K562 (cell line): ENCODE data around the gene EIF4E2. TPM values are rescaled to one million over a fixed set of nuclear protein-coding genes. Genes with fewer than 3 reads are reported as not detected.

Experiments
- BRCA1 ChIP-seq, 2 experiments: fragments of 450-650 bp in 1 of 2; sonication (generic) in 1 of 2; formaldehyde crosslinking in 1 of 2; IDR thresholded peaks; 2 replicates each; pipeline versions ENCODE4 v1.5.0 to v1.6.1; 2017 to 2020; ENCODE audit warnings: mild to moderate bottlenecking in 1 of 2, missing genetic modification reagents in 1 of 2
- BRF2 ChIP-seq: IDR thresholded peaks from 3 replicates; pipeline ENCODE4 v1.6.1; 2011; ENCODE audit warnings: borderline replicate concordance, mild to moderate bottlenecking; ENCODE audit not compliant: insufficient read length, insufficient read depth
- CTBP1 ChIP-seq: fragments of 450-650 bp; IDR thresholded peaks from 2 replicates; pipeline ENCODE4 v1.6.1; 2016; ENCODE audit warnings: borderline replicate concordance
- GTF2A2 ChIP-seq: IDR thresholded peaks from 2 replicates; pipeline ENCODE4 v1.6.1; 2016; ENCODE audit warnings: mild to moderate bottlenecking, missing genetic modification characterization, missing compliant biosample characterization
- KDM5B ChIP-seq: fragments of 200-600 bp; sonication (generic); IDR thresholded peaks from 2 replicates; pipeline ENCODE4 v1.6.1; 2012; ENCODE audit warnings: low read depth, mild to moderate bottlenecking, moderate library complexity, low read length, control low read depth, inconsistent platforms; ENCODE audit not compliant: insufficient replicate concordance
- L3MBTL2 ChIP-seq: fragments of 450-650 bp; IDR thresholded peaks from 2 replicates; pipeline ENCODE4 v1.6.1; 2016; ENCODE audit warnings: mild to moderate bottlenecking, moderate library complexity
- MAX ChIP-seq: sonication (generic); formaldehyde crosslinking; IDR thresholded peaks from 2 replicates; pipeline ENCODE4 v1.9.0; 2022; ENCODE audit warnings: mild to moderate bottlenecking, missing genetic modification reagents
- PHF8 ChIP-seq: fragments of 200-600 bp; sonication (generic); IDR thresholded peaks from 2 replicates; pipeline ENCODE4 v1.6.1; 2012; ENCODE audit warnings: mixed run types, mild to moderate bottlenecking, inconsistent platforms, low read length, moderate library complexity, borderline replicate concordance
- TAF15 ChIP-seq: fragments of 200-400 bp; formaldehyde crosslinking; IDR thresholded peaks from 2 replicates; pipeline ENCODE4 v1.6.1; 2017; ENCODE audit warnings: mild to moderate bottlenecking, low read depth, low read length, moderate library complexity
- ZBTB40 ChIP-seq, 2 experiments: fragments of 450-650 bp in 1 of 2; sonication (generic) in 1 of 2; formaldehyde crosslinking in 1 of 2; IDR thresholded peaks; 2 replicates each; pipeline versions ENCODE4 v1.7.1 to v1.9.0; 2016 to 2022; ENCODE audit warnings: inconsistent platforms in 1 of 2, mild to moderate bottlenecking in 1 of 2, missing genetic modification reagents in 1 of 2
- ZEB2 ChIP-seq: fragments of 450-650 bp; IDR thresholded peaks from 2 replicates; pipeline ENCODE4 v1.6.1; 2016
- ZFP91 ChIP-seq: sonication (generic); formaldehyde crosslinking; IDR thresholded peaks from 2 replicates; pipeline ENCODE4 v1.8.0; 2022; ENCODE audit warnings: mild to moderate bottlenecking, missing genetic modification reagents
- polyA plus RNA-seq, 8 experiments: library from polyadenylated mRNA; depleted of rRNA in 4 of 8; stranded (reverse) in 5 of 8; unstranded in 3 of 8; fragments of >200 nt; fragmentation: Nextera tagmentation in 2 of 8; fragmentation: Illumina TruSeq in 1 of 8; extraction: Ambion mirVana in 2 of 8; extraction: Trizol in 1 of 8; gene quantifications; 2 replicates each; pipeline versions ENCODE4 v1.2.1 to v1.2.3, GENCODE V29; 2011 to 2014; ENCODE audit warnings: inconsistent platforms in 1 of 8, missing spikeins in 1 of 8
- total RNA-seq, 7 experiments: library from RNA; depleted of rRNA in 6 of 7; stranded (reverse); fragments of >200 nt in 6 of 7; fragmentation: Illumina TruSeq in 2 of 7; extraction: Trizol in 2 of 7; gene quantifications; 2 replicates each; pipeline versions ENCODE4 v1.2.1 to v1.2.3, GENCODE V29; 2011 to 2021; ENCODE audit warnings: low replicate concordance in 1 of 7

The EIF4E2 gene
- total and polyA plus RNA-seq, 9 of the 15 experiments (the other 6 are each of a cell fraction or from before 2014, with no cell fraction given) = 33.9 to 169 (median 77.5) TPM

- TF ChIP-seq BRF2 (no peak), MAX (peak; percentile 64), CTBP1 (peak; percentile 53; the same call in 1 of the 2 replicates), ZEB2 (peak; percentile 75), ZFP91 (CRISPR knock-in tag) (no peak), L3MBTL2 (peak; percentile 98), ZBTB40 (IDR thresholded peaks at IDR 0.05) (peak; percentile 99), ZBTB40 (CRISPR knock-in tag; IDR thresholded peaks at IDR 0.05) (no peak), GTF2A2 (tag) (no peak), BRCA1 (IDR thresholded peaks at IDR 0.05) (no peak), BRCA1 (CRISPR knock-in tag; IDR thresholded peaks at IDR 0.05) (no peak), KDM5B (peak; percentile 89), PHF8 (peak; percentile 84), TAF15 (no peak)
Observed at GRCh38 chr2:232550354-232551249, at the start of gene EIF4E2, which contains the start of gene TIGD1 (continued).
